ENCODE data around the gene UBE2A.

Gene UBE2A

DNA sequence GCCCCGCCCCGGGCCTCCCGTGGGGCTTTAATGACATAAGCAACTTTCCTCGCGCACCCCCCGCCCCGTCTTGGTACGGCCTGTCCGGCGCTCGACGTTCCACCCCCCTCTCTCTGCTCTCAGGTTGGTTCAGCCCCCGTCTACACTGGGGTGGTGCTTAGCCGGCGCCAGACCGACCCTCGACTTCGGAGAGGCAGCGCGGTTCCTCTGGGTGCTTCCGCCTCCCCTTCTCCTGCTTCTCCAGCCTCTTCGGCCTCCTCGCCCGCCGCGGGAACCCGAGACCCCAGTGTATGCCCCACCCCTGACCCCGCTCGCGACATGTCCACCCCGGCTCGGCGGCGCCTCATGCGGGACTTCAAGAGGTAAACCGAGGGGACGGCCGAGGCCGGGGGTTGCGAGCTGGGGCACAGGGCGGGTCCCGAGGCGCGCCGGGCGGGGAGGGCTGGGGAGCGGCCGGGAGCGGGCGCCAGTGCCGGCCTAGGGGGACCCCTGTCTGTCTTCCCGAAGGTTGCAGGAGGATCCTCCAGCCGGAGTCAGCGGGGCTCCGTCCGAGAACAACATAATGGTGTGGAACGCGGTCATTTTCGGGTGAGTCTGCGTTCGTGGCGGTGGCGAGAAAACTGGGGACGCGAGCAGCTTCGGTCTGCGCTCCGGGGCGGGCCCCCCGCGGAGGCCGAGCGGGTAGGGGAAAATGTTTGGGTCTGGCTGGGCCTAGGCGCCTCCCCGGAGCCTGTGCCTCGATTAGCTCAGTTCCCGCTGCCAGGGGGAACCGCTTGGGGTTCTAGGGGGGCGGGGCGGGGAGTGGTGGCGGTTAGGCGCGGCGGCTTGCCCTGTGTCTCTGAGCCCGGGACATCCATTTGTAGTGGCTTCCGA is at the start of gene UBE2A:
Gene UBE2A, plus strand, starts transcription at position 170 of the 873 bp plus-strand sequence. Its CDS starts 149 bp downstream, at position 319.
- peak within 1 kb of the TSS; percentile 61 for H3K4me3 ChIP-seq (ENCODE audit: low read depth, low read length)

DNA sequence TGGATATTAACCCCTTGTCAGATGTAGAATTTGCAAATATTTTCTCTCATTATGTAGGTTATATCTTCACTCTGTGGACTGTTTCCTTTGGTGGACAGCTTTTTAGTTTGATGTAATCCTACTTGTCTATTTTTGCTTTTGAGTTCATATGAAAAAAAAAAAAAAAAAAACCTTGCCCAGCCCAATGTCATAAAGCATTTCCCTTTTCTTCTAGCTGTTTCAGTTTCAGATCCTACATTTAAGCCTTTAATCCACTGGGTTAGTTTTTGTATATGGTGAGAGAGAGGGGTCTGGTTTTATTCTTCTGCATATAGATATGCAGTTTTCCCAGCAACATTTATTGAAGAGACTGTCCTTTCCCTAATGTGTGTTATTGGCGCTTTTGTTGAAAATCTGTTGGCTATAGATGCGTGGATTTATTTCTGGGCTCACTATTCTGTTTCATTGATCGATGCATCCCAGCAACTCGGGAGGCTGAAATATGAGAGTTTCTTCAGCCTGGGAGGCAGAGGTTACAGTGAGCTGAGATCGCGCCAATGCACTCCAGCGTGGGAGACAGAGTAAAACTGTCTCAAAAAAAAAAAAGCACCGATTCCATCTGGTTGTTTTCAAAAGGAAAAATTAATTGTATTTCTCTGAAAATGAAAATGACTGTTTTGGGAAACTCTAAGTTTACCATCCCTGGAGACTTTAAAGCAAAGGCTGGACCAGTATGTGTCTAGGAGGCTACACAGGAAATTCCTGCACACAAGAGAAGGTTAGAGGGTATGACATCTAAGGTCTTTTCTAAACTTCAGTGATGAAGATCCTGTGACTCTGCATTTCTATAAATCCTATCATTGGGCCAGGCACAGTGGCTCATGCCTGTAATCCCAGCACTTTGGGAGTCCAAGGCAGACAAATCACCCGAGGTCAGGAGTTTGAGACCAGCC is 44.8 kb upstream of the UBE2A start:
- H3K4me3 ChIP-seq (ENCODE audit: low read depth, low read length) = no peak overlapping the region

DNA sequence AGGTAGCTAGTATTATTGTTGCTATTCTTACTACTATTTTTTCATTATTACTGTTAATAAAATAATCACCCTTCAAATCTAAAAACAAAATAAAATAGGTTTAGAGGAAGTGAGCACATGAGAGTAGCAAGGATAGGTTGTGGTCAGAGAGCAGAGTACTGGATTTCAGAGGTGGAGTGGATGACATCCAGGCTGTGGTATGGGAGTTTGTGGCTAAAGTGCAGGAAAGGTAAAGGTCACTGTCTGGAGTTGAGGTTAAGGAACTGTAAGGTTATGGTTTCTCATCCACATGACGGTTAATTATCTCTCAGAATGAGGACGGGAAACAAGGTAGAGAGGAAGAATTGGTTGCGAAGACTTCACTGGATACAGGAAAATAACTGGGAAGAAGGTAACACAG is 36.9 kb upstream of the UBE2A start:
- no peak overlapping the region for H3K4me3 ChIP-seq (ENCODE audit: low read depth, low read length)

DNA sequence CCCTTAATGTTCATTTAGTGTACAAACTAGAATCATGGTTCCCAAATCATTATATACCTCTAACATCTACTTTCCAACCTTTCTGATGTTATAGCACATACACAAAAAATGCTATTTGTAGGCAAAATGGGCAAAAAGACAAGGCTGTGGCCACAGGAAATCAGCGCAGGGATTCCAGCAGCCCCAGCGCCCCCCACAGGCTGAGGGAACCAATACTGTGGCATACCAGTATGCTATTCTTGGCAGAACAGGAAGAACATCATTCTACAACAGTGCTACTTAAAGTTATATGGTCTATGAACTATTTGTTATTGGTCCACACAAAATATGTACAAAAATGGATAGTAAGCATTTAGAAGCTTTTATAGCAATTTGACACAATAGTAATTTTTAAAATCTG is 34.5 kb upstream of the UBE2A start:
- H3K4me3 ChIP-seq (ENCODE audit: low read depth, low read length) = no peak overlapping the region

DNA sequence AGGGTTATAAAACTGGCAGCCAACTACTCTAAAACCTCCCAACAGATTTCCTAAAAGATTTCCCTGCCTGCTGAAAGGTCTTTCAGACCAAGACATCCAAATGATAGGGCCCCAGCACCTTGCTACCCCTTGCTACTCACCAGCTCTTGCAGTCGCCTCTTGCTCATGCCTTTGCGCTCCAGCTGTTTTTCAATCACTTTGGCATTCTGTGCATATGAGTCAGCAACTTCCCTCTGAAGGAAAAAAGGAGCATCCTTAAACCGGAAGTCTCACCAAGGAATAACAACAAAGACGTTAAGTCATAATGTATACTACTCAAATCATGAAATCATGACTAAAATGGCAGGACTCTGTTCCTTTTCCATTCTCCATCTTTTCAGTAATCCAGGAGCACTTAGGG is 33.2 kb upstream of the UBE2A start:
- H3K4me3 ChIP-seq (ENCODE audit: low read depth, low read length) = no peak overlapping the region

DNA sequence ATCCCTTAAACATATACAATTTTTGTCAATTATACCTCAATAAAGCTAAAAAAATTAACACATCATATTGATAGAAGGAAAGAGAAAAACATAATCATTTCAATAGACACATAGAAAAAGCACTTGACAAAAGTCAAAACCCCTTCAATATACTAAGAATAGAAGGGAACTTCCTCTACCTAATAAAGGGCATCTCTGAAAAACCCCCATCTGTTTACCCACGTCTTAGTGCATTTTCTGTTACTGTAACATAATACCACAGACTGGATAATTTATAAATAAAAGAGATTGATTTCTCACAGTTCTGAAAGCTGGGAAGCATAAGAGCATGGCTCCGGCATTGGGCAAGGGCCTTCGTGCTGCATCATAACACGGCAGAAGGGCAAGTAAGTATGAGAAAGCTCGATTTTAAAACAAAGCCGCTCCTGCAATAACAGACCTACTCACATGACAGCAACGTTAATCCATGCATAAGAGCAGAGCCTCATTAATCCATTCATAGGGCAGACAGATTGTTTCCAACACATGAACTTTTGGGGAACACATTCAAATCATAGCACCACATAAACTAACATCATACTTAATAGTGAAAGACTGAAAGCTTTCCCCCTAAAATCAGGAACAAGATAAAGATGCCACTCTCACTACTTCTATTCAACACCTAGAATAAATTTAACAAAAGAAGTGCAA is 24.9 kb upstream of the UBE2A start:
- no peak overlapping the region for H3K4me3 ChIP-seq (ENCODE audit: low read depth, low read length)

DNA sequence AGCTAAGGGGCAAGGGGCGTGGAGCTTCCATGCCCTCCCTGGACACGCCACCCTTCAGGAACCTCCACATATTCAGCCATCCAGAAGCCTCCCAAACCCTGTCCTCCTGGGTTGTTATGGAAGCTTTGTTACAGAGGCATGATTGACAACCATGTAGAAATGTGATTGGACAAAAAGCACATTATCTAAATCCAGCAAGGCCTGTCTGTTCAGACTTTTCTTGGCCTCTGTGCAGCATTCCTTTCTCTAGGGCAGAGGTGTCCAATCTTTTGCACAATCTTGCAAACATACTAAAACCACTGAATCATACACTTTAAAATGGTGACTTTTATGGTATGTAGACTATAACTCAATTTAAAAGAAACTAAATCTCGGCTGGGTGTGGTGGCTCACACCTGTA is 21.9 kb upstream of the UBE2A start:
- no peak overlapping the region for H3K4me3 ChIP-seq (ENCODE audit: low read depth, low read length)

DNA sequence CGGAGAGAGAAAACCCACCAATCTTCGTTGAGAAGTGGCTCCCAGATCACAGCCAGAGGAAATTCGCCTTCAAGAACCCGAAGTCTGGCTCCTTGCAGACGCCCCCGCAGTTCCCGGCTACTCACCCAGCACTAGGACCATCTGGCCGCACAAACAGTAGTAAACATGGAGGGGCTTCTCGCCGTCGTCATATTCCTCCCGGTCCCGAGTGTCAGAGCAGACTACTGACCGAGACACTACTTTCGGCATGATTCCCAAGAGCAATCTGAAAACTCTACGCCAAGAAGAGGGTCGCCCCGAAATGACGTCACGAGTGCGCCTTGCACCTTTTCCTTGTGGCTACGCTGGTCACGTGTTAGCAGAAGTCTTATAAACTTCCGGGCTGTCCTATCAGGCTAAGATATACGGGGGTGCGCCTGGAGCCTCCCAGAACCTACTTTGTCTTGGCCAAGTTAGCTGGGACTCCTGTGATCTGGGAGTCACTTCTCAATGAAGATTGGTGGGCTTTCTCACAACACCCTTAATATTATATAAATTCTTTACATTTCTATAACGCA is 9.2 kb upstream of the UBE2A start, which contains the start of gene STEEP1:
Gene STEEP1, minus strand, starts transcription at position 303 of the 557 bp plus-strand sequence. Its CDS starts 54 bp downstream, at position 249.
- peak within 1 kb of the TSS; percentile 72 for H3K4me3 ChIP-seq (ENCODE audit: low read depth, low read length)

DNA sequence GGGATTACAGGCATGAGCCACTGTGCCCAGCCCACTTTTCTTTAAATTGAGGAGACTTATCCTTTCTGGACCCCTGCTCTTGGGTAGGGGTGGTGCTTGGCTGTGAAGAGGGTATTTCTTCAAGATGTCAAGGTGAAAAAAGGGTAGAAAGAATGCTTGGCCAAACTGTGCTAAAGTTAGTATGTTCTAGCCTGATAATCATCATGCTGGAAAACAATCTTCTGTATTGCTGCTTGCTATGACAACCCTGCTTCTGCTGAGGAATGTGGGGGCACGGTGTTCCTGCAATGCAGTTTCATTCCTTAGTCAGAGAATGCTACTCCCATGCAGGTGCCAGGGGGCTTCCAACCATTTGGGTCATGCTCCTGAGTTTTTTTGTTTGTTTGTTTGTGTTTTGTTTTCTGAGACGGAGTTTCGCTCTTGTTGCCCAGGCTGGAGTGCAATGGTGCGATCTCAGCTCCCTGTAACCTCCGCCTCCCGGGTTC is 4.0 kb upstream of the UBE2A start:
- H3K4me3 ChIP-seq (ENCODE audit: low read depth, low read length) = no peak overlapping the region

DNA sequence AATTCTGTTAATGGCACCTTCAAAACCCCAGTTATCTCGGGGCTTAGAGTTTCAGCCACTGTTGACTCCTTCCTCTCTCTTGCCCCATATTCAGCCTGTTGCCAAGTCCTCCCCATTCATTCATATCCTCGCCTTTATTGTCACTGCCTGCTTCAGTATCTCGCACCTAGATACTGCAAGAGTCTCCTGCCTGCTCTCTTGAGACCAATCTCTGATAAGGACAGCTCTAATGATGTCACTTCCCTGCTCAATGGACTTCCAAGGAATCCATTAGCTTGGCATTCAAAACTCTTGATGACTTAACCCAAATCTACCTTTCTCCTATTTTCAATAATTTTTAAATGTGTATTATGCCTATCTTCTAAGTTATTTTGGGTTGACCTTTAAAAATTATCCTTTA is 1.1 kb upstream of the UBE2A start:
- peak overlapping the region; percentile 24 for H3K4me3 ChIP-seq (ENCODE audit: low read depth, low read length)

DNA sequence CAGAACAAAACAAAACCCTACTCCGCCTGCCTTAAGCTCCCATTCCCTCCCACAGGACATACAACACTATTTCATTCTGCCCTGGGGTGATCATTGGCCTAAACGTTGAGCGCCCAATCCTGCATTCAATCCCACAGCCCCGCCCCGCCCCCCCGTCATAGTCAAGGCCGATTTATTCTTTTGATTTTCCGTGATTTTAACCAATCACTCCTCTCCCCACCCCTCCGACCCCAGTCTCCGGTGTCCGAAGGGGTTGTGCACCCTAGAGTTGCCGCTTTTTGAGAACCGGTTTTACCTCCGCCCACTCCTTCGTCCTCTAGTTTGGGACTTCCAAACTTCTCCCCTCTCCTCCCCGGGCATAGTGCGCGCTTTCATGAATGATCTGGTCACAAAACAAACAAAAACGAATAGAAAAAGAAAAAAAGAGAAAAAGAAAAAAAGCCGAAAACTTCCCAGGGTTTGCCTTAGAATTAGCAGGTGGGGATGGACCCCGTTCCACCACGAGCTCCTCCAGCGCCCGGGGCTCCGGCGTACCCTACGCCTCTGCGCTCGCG is 446 bp upstream of the UBE2A start:
- H3K4me3 ChIP-seq (ENCODE audit: low read depth, low read length) = peak overlapping the region; percentile 61

DNA sequence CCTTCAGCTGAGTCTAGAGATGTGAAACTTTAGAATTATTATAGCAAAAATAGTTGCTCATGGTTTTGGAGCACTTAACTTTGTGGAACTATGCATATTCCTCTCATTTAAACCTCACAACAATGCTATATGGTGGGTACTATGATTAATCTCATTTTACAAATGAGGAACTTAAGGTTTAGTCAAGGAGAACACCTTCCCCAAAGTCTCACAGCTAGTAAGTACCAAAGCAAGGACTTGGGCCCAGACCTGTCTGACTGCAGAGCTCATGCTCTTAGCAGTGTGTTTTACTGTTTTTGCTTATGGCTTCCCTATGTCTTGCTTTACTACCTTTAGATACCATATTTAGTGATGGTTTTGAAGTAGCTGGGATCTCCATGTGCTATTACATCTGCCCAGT is 5.1 kb downstream of the UBE2A start:
- H3K4me3 ChIP-seq (ENCODE audit: low read depth, low read length) = no peak overlapping the region

DNA sequence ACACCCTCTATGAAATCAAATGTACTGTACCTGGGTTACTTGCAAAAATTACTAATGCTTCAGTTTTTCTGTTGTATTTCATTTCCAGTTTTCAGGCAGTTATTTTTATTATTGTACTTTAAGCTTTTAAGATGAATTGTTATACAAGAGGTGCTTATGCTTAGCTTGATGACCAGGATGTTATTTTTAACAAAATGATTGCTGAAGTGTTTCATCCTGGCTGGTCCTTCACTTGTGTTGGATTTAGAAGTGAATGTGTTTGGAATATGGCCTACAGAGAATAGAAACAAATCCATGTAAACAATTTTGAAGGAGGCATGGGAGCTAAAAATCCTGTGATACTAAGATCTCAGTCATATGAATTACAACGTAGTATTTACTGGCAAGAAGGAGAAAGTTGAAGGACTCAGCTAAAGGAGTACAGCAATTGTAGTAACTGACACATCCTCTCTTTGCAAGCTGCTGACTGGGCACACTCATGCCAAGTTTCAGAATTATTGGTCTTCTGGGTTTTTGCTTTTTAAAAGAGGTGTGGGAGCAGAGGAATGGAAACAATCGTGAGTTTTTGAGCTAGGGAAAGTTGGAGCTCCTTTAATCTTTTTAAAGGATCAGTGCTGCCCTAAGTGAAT is 9.2 kb downstream of the UBE2A start:
- no peak overlapping the region for H3K4me3 ChIP-seq (ENCODE audit: low read depth, low read length)

DNA sequence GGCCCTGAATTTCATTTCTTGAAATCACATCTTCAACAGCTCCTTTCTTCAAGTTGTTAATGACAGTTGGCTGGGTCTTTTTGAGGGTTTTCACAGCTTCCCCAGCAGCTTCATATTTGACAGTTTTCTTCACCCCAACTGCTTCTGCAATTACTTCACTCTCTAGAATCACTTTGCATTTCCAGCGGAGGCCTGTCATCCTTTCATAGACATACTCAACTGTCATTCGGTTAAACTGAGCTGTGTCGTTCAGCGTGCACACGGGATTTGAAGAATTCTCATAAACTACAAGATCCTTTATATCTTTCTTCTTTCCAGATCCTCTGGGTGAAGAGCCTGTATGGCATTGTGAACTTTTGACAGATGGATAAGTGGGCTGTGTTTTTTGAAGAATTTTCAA is 15.4 kb downstream of the UBE2A start:
- no peak overlapping the region for H3K4me3 ChIP-seq (ENCODE audit: low read depth, low read length)

DNA sequence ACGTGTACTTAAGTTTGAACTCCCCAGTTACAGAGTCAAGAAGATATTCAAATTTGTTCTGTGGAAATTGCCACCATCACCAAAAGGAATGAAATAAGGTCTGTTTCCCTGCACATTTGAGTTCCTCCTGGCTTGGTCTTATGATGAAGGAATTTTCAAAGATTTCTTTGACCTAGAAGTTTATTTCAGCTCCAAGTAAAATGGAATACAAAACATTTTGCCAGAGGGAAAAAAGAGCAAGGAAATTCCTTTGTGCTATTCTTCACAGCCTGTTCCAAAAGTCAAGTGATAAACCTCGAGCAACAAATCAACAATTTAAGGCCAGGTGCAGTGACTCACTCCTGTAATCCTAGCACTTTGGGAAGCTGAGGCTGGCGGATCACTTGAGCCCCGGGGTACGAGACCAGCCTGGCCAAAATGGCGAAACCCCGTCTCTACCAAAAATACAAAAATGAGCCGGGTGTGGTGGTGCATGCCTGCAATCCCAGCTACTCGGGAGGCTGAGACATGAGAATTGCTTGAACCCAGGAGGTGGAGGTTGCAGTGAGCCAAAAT is 28.4 kb downstream of the UBE2A start:
- no peak overlapping the region for H3K4me3 ChIP-seq (ENCODE audit: low read depth, low read length)

DNA sequence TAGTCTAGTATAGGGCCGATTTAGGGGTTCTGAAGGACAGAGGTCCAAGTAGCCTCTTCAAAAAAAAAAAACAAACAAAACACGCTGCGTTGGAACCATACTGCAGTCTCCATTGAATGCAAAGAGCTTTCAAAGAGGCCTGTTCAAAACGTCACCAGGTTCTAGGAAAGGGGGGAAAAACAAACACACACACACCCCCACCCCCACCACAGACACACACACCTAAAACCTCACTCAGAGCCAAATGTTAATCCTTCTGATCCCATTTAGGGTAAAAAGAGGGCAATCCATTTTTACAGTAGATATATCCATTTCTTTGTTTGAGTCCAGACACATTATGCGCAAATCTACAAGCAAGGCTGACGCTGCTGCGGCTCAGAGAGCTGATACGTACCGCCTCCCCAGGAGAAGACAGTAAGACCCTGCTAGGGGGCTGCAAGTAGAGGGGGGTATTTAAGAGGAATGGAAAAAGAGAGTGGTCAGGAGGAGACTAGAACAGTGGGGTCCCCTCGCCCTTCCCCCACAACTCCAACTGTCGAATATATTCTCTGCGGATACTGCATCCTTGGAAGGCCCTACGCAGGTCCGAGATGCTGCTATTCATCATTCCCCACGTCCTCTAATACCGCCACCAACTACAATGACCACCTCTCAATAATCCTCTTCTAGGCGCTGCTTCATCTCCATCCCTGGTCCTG is 30.6 kb downstream of the UBE2A start:
- peak overlapping the region; percentile 35 for H3K4me3 ChIP-seq (ENCODE audit: low read depth, low read length)

DNA sequence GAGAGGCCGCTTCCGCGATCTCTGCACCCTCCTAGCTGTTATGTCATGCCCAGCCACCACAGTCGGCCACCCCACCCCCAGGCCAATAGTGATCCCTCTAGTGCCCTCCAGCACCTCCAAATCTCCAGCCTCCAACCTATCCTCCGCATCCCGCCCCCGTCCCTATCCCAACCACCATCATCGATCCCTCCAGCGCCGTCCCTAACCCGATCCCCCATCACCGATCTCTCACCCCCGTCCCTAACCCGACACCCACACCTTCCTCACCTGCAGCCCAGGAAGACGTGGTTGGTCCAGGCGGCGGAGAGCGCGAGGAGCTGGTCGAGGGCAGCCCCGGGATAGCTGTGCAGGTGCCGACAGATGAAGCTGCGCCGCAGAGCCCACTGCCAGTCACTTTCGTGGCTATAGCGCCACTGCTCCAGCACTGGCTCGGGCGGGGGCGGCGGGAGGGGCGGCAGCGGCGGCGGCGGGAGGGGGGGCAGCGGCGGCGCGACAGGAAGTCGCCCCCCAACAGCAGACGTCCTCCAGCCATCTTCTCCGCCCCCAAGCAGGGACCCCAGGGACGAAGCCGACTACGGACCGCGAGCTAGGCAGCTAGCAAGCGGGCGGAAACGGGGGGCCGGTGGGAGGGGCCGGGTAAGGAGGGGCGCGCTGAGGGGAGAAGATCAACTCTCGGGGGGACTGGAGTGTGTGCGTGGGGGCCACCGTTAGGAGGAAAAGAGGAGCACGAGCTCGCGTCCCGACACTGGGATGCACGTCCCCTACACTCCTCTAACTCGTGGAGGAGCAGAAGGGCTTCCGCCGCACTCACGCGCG is 31.3 kb downstream of the UBE2A start:
- H3K4me3 ChIP-seq (ENCODE audit: low read depth, low read length) = peak overlapping the region; percentile 85

Measured in iPS-11a (cell line).